HG02678 (cell line): ENCODE measurements around the gene GPD1L.

ENCODE experiments used
- ATAC-seq: cut with Tn5 transposase; IDR thresholded peaks from one replicate; pipeline ENCODE4 v1.9.1; 2021; ENCODE audit warnings: mild to moderate bottlenecking, moderate library complexity; ENCODE audit not compliant: unreplicated experiment

Gene GPD1L

GRCh38 chr3:32136703-32137102 lies 30.3 kb downstream of the GPD1L start:
- ATAC-seq = no peak

- ATAC-seq = no peak
Observed at GRCh38 chr3:32137870-32138269, 31.4 kb downstream of the GPD1L start.

DNA sequence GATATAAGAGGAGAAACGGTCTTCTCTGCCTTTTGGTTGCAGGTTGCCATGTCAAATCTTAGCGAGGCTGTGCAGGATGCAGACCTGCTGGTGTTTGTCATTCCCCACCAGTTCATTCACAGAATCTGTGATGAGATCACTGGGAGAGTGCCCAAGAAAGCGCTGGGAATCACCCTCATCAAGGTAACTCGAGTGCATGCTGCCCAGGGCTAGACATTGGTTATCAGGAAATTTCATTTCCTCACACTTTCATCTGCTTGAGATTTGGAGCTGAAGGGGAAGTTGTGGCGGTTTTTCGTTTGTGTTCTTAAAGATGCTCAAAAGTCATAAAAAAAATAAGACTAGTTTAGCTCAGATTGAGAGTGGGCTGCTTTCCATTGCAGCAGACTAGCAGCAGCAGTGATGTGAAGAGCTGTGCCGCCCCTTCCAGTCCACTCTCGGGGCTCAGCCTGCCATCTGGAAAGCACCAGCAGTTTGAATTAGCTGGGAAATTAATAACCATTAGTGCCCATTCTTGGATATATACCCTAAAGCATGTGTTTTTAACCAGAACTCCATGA lies 32.2 kb downstream of the GPD1L start:
- peak; percentile 43 for ATAC-seq

- ATAC-seq = no peak
Observed at GRCh38 chr3:32140943-32141342, 34.5 kb downstream of the GPD1L start.

DNA sequence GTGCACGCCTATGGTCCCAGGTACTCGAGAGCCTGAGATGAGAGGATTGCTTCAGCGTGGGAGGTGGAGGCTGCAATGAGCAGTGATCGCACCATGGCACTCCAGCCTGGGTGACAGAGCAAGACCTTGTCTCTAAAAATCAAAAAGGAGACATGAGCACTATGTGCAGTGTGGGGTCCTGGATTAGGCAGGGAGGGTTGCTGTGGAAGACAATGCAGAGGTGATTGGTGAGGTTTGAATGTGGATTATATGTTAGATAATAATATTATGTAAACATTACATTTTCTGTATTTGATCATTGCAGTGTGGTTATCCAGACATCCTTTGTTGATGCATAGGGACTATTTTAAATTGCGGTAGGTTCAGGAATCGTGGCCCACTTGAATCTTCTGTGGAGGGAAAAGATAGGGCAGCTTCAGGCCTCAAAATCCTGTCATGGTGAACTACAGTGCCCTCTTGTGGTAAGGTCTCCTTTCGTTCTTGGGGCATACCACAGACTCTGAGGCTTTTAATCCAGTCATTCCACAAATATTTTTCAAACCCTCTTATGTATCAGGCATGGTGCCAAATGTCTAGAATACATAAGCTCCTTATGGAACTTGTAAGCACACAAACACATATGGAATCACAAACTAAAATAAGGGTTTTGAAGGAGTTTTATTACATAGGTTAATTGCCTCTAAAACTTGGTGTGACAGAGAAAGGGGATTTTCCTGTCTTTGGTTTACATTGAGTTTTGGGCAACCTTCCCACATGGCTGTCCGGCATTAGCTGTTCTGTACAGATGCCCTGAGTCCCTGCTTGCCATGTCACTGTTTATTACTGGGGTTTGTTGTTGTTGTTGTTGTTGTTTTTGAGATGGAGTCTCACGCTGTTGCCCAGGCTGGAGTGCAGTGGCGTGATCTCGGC lies 37.7 kb downstream of the GPD1L start:
- peak; percentile 81 for ATAC-seq

GRCh38 chr3:32146746-32147211 lies 40.4 kb downstream of the GPD1L start:
- ATAC-seq = no peak

DNA sequence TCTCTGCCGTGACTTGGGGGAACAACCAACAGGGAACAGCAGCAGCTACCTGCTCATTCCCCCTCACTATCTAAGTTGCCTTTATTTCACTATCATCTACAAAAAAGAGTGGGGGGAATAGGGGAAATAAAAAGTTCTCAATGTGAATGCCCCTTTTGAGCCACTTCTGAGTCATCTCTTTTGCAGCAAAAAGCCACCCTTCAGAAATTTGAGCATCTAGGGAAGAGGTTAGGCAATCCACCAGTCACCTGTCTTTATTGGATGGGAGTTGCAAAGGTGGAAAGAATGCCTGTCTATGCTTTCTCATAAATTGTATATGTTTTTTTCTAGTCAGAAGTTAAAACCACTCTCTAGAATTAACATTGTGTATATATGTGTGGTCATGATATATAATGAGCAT lies 41.1 kb downstream of the GPD1L start:
- no peak for ATAC-seq

GRCh38 chr3:32147933-32148332 lies 41.5 kb downstream of the GPD1L start:
- ATAC-seq = no peak

DNA sequence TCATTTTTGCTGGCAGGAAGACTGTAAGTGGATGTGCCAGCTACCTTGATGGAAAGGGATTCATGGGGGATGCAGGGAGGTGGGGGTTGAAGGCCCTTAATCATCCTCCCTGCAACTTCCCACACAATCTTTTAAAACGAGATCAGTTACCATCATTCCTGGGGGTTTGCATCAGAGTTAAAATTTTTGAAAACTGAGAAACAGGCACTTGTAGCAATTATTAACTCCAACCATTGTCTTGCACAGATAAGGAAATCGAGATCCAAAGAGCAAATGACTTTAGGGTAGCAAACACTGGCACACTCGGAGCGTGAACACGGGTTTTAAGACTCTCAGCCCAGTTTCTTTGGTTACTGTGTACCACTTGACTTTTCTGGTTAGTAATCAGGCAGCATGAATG lies 41.9 kb downstream of the GPD1L start:
- ATAC-seq = no peak

GRCh38 chr3:32153414-32154204 lies 47.2 kb downstream of the GPD1L start:
- no peak for ATAC-seq

DNA sequence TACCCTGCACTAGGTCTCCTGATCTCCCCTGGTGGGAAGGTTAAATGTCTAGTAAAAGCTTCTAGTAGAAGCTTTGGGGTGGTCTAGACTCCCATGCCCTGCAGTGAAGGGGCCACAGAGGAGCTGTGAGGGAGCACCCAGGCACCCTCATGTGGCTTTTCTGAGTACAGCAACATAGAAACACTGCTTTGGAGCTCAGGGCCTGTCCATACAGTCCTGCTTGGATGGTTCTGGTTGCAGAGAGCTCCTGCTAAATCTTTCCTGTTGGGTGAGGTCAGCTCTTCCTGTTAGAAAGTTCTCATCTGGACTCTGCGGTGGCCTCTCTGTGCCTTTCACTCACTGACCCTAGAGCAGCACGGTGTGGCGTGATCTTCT lies 47.8 kb downstream of the GPD1L start:
- no peak for ATAC-seq

DNA sequence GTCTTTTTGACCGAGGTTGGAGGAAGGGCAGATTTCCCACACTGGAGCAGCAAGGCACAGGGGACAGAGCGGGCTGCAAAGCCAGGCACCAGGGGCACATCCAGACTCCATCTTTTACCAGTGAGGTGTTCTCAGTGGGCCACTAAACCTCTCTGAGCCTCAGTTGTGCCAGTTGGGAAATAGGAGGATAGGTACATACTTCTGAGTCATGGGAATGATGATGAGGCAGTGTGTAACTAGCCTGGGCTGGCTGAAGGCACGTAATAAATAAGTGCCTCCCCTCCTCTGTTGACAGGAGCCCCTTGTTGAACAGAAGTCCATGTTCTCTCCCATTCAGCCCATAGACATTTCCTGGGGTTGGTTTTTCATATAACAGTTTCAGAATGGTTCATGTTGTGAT lies 48.7 kb downstream of the GPD1L start:
- no peak for ATAC-seq

DNA sequence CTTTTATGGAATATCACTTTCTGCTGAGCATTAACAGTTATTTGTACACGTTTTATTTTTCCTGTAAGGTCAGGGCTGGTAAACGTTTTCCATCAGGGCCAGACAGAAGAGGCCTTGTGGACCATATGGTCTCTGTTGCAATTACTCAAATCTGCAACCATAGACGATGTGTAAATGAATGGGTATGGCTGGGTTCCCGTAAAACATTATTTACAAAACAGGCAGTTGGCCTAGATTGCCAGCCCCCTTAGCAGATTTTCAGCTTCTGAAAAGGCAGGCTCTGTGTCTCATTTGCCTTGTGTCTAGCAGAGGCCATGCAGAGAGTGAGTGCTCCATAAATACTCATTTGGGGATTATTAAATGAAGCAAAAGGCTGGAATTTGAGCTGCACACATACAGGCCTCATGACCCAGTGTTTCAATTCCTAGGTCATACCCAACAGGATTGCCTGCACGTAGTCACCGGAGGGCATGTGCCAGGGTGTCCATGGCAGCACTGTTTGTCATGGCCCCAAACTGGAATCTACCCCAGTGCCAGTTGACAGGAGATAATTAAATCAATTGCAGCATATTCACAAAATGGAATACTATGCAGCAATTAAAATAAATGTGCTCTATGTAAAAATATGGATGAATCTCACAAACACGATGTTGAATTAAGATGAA lies 51.3 kb downstream of the GPD1L start:
- no peak for ATAC-seq

- ATAC-seq = no peak
Observed at GRCh38 chr3:32160706-32161214, 54.3 kb downstream of the GPD1L start.

- no peak for ATAC-seq
Observed at GRCh38 chr3:32165442-32165841, 59.0 kb downstream of the GPD1L start.

GRCh38 chr3:32166654-32167053 lies 60.2 kb downstream of the GPD1L start:
- no peak for ATAC-seq

GRCh38 chr3:32172420-32172819 lies 66.0 kb downstream of the GPD1L start:
- ATAC-seq = no peak

GRCh38 chr3:32175607-32176197 lies 69.3 kb downstream of the GPD1L start:
- ATAC-seq = no peak

DNA sequence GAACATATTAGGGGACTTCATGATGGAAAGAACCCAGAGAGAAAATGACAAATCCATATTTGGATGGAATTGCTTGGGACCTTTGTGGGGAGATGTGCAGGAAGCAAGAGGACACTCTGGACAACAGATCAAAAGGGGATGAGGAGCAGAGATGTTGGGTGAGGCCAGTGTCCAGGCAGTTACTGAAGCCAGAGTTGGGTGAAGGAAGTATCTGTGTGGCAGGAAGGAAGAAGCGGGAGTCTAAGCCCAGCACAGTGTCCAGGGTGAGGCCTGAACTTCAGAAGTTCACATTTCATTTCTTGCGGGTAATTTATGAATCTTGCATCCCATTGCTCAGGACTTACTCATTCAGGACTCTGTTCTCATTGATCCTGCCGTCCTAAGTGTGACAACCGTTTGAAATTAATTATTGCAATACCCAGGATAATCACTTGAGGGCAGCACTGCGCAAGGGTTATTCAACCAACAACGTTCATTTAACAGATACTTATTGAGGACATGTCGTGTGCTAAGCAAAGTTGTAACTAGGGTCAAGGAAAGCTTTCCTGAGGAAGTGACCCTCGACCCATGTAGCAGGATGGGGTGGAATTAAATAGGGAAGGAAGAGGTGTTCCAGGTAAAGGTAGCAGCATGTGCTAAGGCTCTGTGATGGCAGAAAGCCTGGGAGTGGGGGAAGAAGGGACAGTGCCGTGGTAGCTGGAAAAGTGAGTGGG lies 70.7 kb downstream of the GPD1L start:
- ATAC-seq = peak; percentile 57

GRCh38 chr3:32177702-32178198 lies 71.3 kb downstream of the GPD1L start:
- ATAC-seq = peak; percentile 66
